HG03095 (cell line): ENCODE measurements around the gene LMTK2.
"Not testable (repeated sequence)": the region's sequence is repeated elsewhere in the genome, so short reads cannot be mapped to it uniquely, and the experiment has no call there.

ENCODE experiments used
- ATAC-seq: cut with Tn5 transposase; IDR thresholded peaks from one replicate; pipeline ENCODE4 v1.9.1; 2021; ENCODE audit warnings: moderate library complexity; ENCODE audit not compliant: unreplicated experiment

Gene LMTK2

GRCh38 chr7:98215561-98216495 lies 109.2 kb downstream of the LMTK2 start:
- ATAC-seq, result no peak

DNA sequence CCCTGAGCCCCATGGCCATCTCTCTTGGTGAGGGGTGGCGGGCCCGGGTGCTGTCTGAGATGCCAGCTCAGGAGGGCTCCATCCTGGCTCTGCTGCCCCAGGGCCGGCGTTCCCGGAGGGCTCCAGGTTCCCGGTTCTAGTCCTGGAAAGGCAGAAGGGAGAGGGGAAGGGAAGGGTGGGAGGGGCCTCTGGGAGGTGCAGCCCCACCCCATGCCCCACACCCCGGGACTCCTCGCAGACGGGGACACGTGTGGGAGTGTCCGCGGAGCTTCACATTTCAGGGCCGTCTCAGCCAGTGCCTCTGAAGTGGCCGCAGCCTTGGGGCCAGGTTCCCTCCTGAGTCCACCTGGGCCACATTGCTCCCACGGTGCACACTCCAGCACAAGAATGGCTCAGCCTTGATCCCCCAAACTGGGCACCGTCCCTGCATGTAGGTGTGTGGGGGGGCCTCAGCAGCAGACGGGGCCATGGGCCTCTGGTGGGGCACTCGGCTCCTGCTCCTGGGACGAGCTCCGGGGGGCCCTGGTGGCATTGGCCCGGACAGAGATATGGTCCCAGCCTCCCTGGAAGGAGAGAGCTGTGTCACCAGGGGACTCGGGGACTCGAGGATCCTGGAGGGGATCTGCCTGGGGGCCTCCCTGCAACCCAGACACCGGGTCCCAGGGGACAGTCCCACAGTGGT lies 110.4 kb downstream of the LMTK2 start:
- ATAC-seq, result no peak

GRCh38 chr7:98217623-98218582 lies 111.2 kb downstream of the LMTK2 start:
- ATAC-seq, result no peak

- not testable (repeated sequence) for ATAC-seq
These were observed 112.7 kb downstream of the LMTK2 start for GRCh38 chr7:98219382-98219781.

- no peak for ATAC-seq
These were observed 115.2 kb downstream of the LMTK2 start for GRCh38 chr7:98221611-98222532.

DNA sequence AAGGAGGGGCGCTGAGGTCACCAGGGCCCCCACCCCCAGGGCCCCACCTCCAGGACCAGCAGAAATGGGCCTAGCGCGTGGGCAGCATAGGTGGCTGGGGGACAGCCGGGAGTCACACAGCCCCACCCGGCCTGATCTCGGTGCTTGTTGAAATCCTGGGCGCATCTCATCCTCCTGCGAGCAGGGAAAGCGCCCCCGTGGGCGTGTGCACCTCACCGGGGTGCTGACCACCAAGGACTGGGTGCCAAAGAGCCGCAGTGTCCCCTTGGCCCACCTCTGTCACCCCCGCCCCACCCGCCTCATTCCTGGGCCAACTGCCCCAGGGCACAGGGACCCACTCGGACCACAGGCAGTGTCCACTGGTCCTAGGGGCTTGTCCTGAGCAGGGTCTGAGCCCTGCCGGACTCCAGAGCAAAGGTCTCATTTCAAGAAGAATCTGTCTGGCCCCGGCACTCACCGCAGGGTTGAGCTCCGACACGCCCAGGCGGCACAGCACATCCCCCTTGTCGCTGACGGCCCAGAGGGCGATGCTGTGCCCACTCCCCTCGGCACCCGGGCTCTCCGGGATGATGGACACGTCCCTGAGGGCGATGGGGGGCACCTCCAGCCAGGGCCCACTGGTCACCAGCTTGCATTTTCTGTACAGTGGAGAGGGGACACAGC lies 116.0 kb downstream of the LMTK2 start:
- no peak for ATAC-seq

- ATAC-seq, result no peak
These were observed 116.8 kb downstream of the LMTK2 start for GRCh38 chr7:98223351-98223897.

DNA sequence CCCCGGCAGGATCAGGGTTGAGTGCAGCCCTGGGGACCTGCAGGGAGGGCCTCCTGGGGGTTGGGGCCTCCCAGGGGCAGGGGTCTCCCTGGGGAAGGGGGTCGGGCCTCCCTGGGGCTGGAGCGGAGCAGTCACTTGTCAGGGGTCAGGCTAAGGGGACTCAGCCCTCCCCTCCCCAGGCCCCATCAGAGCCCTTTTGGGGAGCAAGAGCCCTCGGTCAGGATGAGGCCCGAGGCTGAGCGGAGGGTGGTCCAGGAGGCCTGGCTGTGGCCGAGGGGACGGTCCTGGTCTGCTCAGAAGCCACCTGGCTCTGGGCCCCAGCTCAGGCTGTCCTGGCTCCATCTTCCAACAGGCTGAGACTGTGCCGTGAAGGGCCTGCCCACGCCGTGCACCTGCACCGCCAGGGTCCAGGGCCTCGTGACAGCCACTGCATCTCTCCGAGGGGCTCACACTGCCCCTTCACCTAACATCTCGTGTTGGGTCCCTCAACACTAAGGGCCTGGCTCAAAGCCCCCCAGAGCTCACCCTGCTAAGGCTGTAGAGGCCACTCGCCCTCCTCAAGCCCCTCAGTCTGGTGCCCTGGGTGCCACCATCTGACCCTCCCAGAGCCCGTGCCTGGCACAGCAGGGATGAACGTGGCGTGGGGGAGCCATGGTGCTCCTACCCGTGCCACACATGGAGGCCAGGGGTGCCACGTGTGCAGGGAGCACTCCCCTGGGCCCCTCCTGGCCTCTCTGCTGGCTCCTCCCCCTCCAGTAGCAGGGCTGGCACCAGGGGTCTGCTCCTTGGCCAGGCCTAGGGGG lies 117.4 kb downstream of the LMTK2 start:
- no peak for ATAC-seq

- no peak for ATAC-seq
These were observed 118.1 kb downstream of the LMTK2 start for GRCh38 chr7:98224701-98225181.

DNA sequence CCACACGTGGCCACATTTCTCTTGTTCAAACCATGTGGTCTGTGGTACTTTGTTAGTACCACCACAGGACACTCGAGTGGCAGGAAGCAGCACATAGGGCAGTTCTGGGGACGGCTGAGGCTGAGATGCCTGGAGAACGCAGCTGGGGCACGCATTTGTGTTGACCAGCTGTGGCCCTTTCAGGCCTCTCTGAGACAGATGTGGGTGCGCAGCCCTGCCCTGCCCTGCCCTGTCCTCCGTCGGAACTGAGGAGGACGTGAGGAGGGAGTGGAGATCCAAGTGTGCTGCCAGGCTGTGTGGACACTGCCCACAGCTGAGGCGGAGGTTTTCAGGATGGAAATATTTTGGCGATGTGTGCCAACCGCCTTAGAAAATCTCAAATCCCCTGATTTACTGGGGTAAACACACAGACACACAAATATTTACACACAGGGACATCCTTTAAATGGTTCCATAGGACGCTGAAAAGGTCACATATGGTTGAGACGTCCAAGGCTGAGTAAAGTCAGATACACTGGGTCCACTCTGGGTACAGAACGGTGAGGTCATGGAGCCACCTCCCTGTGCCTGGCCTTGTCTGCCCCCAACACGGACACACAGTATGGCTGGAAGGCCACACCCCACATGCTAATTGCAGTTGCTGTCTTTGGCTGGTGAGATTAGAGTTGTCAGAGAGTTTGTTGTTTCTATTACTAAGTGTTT lies 119.4 kb downstream of the LMTK2 start:
- ATAC-seq, result no peak

GRCh38 chr7:98227939-98228338 lies 121.3 kb downstream of the LMTK2 start:
- no peak for ATAC-seq

GRCh38 chr7:98228801-98229200 lies 122.1 kb downstream of the LMTK2 start:
- no peak for ATAC-seq

GRCh38 chr7:98229441-98229840 lies 122.8 kb downstream of the LMTK2 start:
- ATAC-seq, result no peak

DNA sequence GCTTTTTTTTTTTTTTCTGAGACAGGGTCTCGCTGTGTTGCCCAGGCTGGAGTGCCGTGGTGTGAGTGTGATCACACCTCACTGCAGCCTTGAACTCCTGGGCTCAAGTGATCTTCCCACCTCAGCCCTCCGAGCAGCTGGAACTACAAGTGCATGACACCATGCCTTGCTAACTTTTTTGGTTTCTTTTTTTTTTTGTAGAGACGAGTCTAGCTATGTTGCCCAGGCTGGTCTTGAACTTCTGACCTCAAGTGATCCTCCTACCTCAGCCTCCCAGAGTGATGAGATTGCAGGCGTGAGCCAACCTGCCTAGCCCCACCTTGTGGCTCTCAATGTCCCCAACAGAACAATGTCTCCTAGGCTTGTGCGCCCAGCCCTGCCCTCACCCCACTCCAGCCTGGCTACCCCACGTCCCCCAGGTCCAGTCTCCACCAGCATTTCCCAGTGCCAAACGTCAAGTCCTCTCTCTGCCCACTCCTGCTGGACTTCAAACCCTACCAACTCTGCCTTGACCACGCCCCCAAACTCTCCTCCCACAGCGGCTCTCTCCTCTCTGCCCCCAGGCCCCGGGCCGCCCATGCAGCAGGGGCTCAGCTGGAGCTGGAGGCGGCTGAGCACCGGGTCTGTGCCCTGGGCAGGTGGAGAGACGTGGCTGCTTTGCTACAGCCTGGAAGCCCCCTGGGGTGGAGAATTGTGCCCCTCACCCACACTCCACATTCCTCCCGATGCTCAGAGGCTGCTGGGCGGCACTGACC lies 123.5 kb downstream of the LMTK2 start:
- ATAC-seq, result no peak

DNA sequence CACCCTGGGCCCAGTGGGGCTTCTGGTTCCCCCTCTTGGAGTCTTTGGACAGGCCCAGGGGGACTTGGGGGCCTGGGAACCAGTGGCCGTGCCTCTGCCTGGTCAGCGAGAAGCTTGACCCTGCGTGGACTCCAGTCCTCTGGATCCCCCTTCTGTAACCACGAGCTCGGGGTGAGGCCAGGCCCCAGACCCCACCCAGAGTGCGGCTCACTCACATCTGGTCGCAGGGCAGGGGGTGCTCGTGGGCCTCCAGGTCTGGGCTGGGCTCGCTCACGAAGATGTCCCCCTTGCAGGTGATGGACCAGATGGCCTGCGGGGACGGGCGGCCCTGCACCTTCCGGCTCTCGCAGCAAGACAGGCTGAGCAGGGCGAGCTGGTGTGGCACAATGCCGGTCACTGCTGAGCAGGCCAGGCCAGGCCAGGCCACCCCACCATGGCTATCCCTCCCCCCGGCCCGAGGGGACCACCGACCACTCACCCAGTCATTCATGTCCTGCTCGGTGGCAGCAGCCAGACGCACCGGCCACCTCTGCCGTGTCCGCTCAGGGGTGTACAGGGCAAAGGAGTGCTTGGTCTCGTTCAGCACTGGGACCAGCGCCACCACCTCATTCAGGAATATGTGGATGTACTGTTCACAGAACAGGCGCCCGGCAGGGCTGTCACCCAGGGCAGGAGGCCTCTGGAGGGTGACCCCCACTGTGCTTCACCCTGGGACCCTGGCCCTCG lies 124.2 kb downstream of the LMTK2 start:
- no peak for ATAC-seq
